ENCODE data around the gene NTN4.
A peak's percentile ranks its signal among the peaks of the same experiment; 100 is the strongest.

NTN4 gene

GRCh38 chr12:95808146-95808545 is 17.6 kb upstream of the NTN4 start:
- H3K27me3 Mint-ChIP-seq: peaks cover 30% of the 10 kb centered on the region
- H3K36me3 Mint-ChIP-seq (ENCODE audit: low read depth): no peaks in the 10 kb centered on the region
- peaks cover 5% of the 10 kb centered on the region for H3K9me3 Mint-ChIP-seq
- H3K27ac Mint-ChIP-seq: no peak overlapping the region
- no peaks in the 10 kb centered on the region for H3K4me1 Mint-ChIP-seq (ENCODE audit: low read depth)
- H3K4me3 Mint-ChIP-seq: no peak overlapping the region

GRCh38 chr12:95805864-95806671 is 15.5 kb upstream of the NTN4 start:
- peaks cover 5% of the 10 kb centered on the region for H3K9me3 Mint-ChIP-seq
- H3K27ac Mint-ChIP-seq: no peak overlapping the region
- no peaks in the 10 kb centered on the region for H3K4me1 Mint-ChIP-seq (ENCODE audit: low read depth)
- H3K27me3 Mint-ChIP-seq: peaks cover 26% of the 10 kb centered on the region
- H3K4me3 Mint-ChIP-seq: no peak overlapping the region
- H3K36me3 Mint-ChIP-seq (ENCODE audit: low read depth): no peaks in the 10 kb centered on the region

DNA sequence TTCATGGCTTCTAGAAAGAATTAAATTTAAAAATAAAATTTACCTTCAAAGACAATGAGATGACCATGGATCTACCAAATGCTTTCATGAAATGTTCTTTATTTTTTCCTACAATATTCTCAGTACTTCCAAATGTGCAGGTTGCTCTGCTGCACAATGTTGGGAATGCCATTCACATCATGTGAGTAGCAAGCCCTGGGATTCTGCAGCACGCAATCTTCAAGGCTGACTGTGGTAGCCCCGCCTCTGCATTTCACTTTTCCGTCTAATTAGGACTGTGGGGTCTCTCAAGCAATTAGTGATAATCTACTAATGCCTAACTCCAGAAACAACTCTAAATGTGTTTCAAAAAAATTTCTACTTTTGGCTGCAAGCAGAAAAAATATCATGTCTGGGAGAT is 13.7 kb upstream of the NTN4 start:
- H3K27ac Mint-ChIP-seq: no peak overlapping the region
- H3K27me3 Mint-ChIP-seq: peaks cover 26% of the 10 kb centered on the region
- no peaks in the 10 kb centered on the region for H3K4me1 Mint-ChIP-seq (ENCODE audit: low read depth)
- H3K36me3 Mint-ChIP-seq (ENCODE audit: low read depth): no peaks in the 10 kb centered on the region
- peaks cover 5% of the 10 kb centered on the region for H3K9me3 Mint-ChIP-seq
- no peak overlapping the region for H3K4me3 Mint-ChIP-seq

DNA sequence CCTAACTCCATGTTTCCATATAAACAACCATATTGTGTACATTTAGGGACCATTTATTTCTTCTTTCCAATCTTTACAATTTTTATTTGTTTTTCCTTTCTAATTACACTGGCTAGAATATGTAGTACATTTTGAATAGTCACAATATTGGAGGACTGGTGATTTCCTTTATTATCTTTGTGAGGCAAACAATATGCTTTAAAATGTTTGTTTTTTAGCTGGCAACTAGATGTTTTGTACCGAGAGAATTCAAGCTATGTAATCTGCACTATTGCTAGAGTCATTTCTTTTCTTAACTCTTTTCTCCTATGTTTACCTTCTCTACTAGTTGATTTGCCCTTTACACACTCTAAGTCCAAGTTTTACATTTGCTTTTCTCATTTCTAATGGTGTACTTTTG is 13.3 kb upstream of the NTN4 start:
- Mint-ChIP-seq H3K4me3 (no peak overlapping the region), H3K27me3 (peaks cover 26% of the 10 kb centered on the region), H3K9me3 (peaks cover 5% of the 10 kb centered on the region), H3K36me3 (ENCODE audit: low read depth) (no peaks in the 10 kb centered on the region), H3K27ac (no peak overlapping the region), H3K4me1 (ENCODE audit: low read depth) (no peaks in the 10 kb centered on the region)

DNA sequence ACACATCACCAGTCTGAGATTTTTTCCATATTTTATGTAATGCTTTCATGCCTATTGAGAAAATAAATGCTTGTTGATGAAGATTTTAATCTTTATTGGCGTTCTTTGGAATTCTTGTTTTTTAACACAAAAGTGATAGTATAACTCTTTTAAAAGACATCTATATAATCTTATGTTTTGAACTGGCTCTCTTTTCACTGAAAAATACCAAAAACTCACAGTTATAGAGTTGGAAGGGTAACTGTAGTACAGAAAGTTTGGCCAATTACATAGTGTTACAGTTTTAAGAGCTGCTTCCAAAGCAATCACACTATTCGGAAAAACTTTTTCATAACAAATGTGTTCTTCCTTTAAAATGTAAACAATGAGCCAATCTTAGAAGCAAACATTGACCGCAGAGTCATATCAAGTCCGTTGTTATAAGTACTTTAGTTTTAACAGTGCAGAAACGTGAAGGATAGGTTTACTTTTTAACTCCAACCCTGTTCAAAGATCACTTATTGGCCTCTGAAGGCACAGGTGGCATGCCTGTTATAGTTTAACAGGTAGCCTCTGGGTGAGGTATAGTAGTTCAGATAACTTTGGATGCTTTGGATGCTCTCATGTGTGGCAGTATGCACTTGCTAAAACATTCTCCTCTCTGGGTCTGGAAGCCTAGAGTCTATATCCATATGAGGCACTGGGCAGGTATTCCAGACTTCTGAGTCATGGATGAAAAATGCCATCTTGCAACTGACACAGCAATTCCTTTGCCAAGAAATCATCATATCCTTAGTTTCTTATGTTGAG is 12.1 kb upstream of the NTN4 start:
- Mint-ChIP-seq H3K4me1 (ENCODE audit: low read depth) (no peaks in the 10 kb centered on the region), H3K27ac (no peak overlapping the region), H3K27me3 (peaks cover 22% of the 10 kb centered on the region), H3K9me3 (no peaks in the 10 kb centered on the region), H3K36me3 (ENCODE audit: low read depth) (no peaks in the 10 kb centered on the region), H3K4me3 (no peak overlapping the region)

GRCh38 chr12:95796982-95797289 is 6.4 kb upstream of the NTN4 start:
- no peaks in the 10 kb centered on the region for H3K36me3 Mint-ChIP-seq (ENCODE audit: low read depth)
- H3K4me3 Mint-ChIP-seq: no peak overlapping the region
- peaks cover 49% of the 10 kb centered on the region for H3K27me3 Mint-ChIP-seq
- H3K4me1 Mint-ChIP-seq (ENCODE audit: low read depth): no peaks in the 10 kb centered on the region
- no peak overlapping the region for H3K27ac Mint-ChIP-seq
- no peaks in the 10 kb centered on the region for H3K9me3 Mint-ChIP-seq

- Mint-ChIP-seq H3K4me1 (ENCODE audit: low read depth) (peaks cover 1% of the 10 kb centered on the region), H3K27me3 (peaks cover 54% of the 10 kb centered on the region), H3K27ac (no peak overlapping the region), H3K9me3 (no peaks in the 10 kb centered on the region), H3K4me3 (no peak overlapping the region), H3K36me3 (ENCODE audit: low read depth) (no peaks in the 10 kb centered on the region)
These were observed 5.8 kb upstream of the NTN4 start for GRCh38 chr12:95796225-95796981.

- Mint-ChIP-seq H3K36me3 (ENCODE audit: low read depth) (no peaks in the 10 kb centered on the region), H3K4me1 (ENCODE audit: low read depth) (peaks cover 15% of the 10 kb centered on the region), H3K4me3 (peak overlapping the region; percentile 75), H3K27ac (no peak overlapping the region), H3K27me3 (peaks cover 82% of the 10 kb centered on the region), H3K9me3 (no peaks in the 10 kb centered on the region)
These were observed 619 bp upstream of the NTN4 start for GRCh38 chr12:95790917-95791849.

GRCh38 chr12:95789126-95790032 is 1.2 kb downstream of the NTN4 start:
- Mint-ChIP-seq H3K4me1 (ENCODE audit: low read depth) (peaks cover 15% of the 10 kb centered on the region), H3K27ac (no peak overlapping the region), H3K4me3 (peak overlapping the region; percentile 63), H3K36me3 (ENCODE audit: low read depth) (no peaks in the 10 kb centered on the region), H3K9me3 (no peaks in the 10 kb centered on the region), H3K27me3 (peaks cover 81% of the 10 kb centered on the region)

GRCh38 chr12:95788637-95789036 is 1.9 kb downstream of the NTN4 start:
- H3K27ac Mint-ChIP-seq: no peak overlapping the region
- H3K4me3 Mint-ChIP-seq: no peak overlapping the region
- H3K27me3 Mint-ChIP-seq: peaks cover 82% of the 10 kb centered on the region
- no peaks in the 10 kb centered on the region for H3K9me3 Mint-ChIP-seq
- peaks cover 15% of the 10 kb centered on the region for H3K4me1 Mint-ChIP-seq (ENCODE audit: low read depth)
- no peaks in the 10 kb centered on the region for H3K36me3 Mint-ChIP-seq (ENCODE audit: low read depth)

DNA sequence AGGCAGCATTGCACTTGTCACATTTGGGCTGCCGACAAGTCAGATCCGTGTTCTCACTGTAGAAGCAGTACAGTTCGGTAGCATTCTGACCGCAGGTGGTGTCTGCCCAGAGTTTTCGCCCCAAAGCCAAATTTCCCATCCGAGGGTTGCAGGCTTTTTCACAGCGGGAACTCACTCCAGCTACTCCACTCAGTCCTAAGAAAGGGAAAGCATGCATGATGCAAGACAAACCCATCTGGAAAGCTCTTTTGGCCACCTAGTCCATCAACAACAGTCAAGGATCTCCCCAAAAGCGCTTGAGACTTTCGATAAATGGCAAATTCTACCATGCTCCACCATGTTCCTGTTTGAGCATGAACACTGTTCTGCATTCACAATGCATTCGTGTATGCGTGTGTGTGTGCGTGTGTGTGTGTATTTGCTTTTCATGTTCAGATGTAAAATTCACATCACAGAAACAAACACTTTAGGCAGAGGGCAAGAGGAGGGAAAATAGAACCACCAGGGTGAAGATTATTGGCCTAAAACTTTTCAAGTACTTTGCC is 3.2 kb downstream of the NTN4 start:
- Mint-ChIP-seq H3K4me1 (ENCODE audit: low read depth) (peaks cover 15% of the 10 kb centered on the region), H3K27ac (no peak overlapping the region), H3K4me3 (no peak overlapping the region), H3K27me3 (peaks cover 77% of the 10 kb centered on the region), H3K9me3 (no peaks in the 10 kb centered on the region), H3K36me3 (ENCODE audit: low read depth) (no peaks in the 10 kb centered on the region)

DNA sequence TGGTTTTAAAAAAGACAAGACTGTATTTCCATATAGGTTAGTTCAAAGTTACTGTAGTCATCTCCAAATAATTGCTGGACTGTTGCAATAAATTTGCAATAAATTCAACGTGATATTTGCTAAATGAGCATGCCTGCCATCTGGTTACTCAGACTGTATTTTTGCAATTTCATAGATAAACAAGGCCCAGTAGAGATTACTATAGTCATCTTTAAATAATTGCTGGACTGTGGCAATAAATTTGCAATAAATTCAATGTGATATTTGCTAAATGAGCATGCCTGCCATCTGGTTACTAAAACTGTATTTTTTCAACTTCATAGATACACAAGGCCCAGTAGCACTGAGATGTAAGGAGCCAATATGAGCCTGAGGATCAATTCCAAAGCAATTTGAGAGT is 5.6 kb downstream of the NTN4 start:
- no peak overlapping the region for H3K27ac Mint-ChIP-seq
- H3K9me3 Mint-ChIP-seq: no peaks in the 10 kb centered on the region
- no peaks in the 10 kb centered on the region for H3K36me3 Mint-ChIP-seq (ENCODE audit: low read depth)
- peaks cover 8% of the 10 kb centered on the region for H3K4me1 Mint-ChIP-seq (ENCODE audit: low read depth)
- peaks cover 62% of the 10 kb centered on the region for H3K27me3 Mint-ChIP-seq
- no peak overlapping the region for H3K4me3 Mint-ChIP-seq

DNA sequence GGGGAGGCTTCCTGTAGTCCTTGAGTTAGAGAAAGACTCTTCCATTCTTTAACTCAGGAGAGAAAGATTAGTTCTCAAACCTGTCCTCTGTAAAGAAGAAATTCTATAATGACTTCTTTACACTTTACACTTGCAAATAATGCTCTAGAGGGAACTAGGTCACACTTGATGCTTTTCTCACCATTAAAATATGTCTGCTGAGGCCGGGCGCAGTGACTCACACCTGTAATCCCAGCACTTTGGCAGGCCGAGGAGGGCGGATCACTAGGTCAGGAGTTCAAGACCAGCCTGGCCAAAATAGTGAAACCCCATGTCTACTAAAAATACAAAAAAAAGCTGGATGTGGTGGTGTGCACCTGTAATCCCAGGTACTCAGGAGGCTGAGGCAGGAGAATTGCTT is 6.3 kb downstream of the NTN4 start:
- Mint-ChIP-seq H3K27ac (no peak overlapping the region), H3K9me3 (no peaks in the 10 kb centered on the region), H3K27me3 (peaks cover 56% of the 10 kb centered on the region), H3K4me3 (no peak overlapping the region), H3K36me3 (ENCODE audit: low read depth) (no peaks in the 10 kb centered on the region), H3K4me1 (ENCODE audit: low read depth) (peaks cover 3% of the 10 kb centered on the region)
